Measurements from ENCODE around the gene KIAA1217. TPM values are rescaled to one million over a fixed set of nuclear protein-coding genes. Genes with fewer than 3 reads are reported as not detected.

KIAA1217 gene
- total RNA-seq, 3 donors from 2014 or later (not counting 1 experiment from before 2014, with no cell fraction given): not detected

- no peaks in the 10 kb centered on the region for H3K36me3 ChIP-seq (ENCODE audit: control insufficient read depth, insufficient read depth, low read length)
- 94% methylated on average over 3 of the region's 3 CpGs for WGBS (ENCODE audit: insufficient coverage)
- no peaks in the 10 kb centered on the region for H3K9me3 ChIP-seq (ENCODE audit: control insufficient read depth, insufficient read depth, low read length)
- Mint-ChIP-seq H3K27ac (no peak overlapping the region), H3K27me3 (ENCODE audit: low read depth in 2 of 2) (no peaks in the 10 kb centered on the region), H3K4me3 (no peak overlapping the region), H3K9me3 (peaks cover 0 to 2% of the 10 kb centered on the region in 2 donors), H3K36me3 (no peaks in the 10 kb centered on the region), H3K4me1 (no peaks in the 10 kb centered on the region)
- no peak overlapping the region for H3K4me3 ChIP-seq (ENCODE audit: low read length)
- intact Hi-C loops (cut with micrococcal nuclease): no loop called here
- H3K27ac ChIP-seq (ENCODE audit: low read length): no peak overlapping the region
- no peak for TF ChIP-seq CTCF (IDR thresholded peaks at IDR 0.05)
- ATAC-seq (no peak), DNase-seq (no peak)
- no peaks in the 10 kb centered on the region for H3K4me1 ChIP-seq (ENCODE audit: control insufficient read depth, insufficient read depth, low read length)
- H3K27me3 ChIP-seq (ENCODE audit: control insufficient read depth, insufficient read depth, low read length): no peaks in the 10 kb centered on the region
Measured at GRCh38 chr10:24404567-24404966, 195.6 kb downstream of the KIAA1217 start.

DNA sequence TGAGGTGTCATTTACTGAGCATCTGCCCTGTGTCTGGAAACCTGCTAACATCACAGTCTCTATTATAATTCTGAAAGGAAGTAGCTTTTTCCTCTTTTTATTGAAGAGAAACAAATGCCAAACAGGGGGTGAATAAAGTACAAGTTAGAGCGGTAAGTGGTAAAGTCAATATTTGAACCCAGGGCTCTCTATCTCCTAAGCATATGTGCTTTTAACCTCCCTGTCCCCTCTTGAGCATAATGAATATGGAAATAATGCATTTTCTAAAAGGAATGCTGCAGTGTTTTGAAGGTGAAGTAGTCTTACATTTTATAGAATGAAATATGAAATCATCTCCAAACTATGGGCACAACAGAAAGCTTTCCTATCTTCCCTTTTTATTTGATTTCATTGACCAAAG, 196.7 kb downstream of the KIAA1217 start:
- no peak overlapping the region for H3K27ac ChIP-seq (ENCODE audit: low read length)
- no peaks in the 10 kb centered on the region for H3K27me3 ChIP-seq (ENCODE audit: control insufficient read depth, insufficient read depth, low read length)
- H3K27me3 Mint-ChIP-seq (ENCODE audit: low read depth in 2 of 2): no peaks in the 10 kb centered on the region
- no peaks in the 10 kb centered on the region for H3K4me1 ChIP-seq (ENCODE audit: control insufficient read depth, insufficient read depth, low read length)
- no peak overlapping the region for H3K4me3 Mint-ChIP-seq
- no peaks in the 10 kb centered on the region for H3K4me1 Mint-ChIP-seq
- no peaks in the 10 kb centered on the region for H3K9me3 ChIP-seq (ENCODE audit: control insufficient read depth, insufficient read depth, low read length)
- H3K36me3 Mint-ChIP-seq: no peaks in the 10 kb centered on the region
- no peaks in the 10 kb centered on the region for H3K36me3 ChIP-seq (ENCODE audit: control insufficient read depth, insufficient read depth, low read length)
- intact Hi-C loops (cut with micrococcal nuclease): no loop called here
- H3K4me3 ChIP-seq (ENCODE audit: low read length): no peak overlapping the region
- peaks cover 0 to 2% of the 10 kb centered on the region in 2 donors for H3K9me3 Mint-ChIP-seq
- WGBS (ENCODE audit: insufficient coverage): no CpG with 5 or more reads among the region's 1 CpG
- ATAC-seq: no peak
- no peak for TF ChIP-seq CTCF (IDR thresholded peaks at IDR 0.05)
- DNase-seq: no peak
- no peak overlapping the region for H3K27ac Mint-ChIP-seq

- Histone ChIP-seq H3K9me3 (ENCODE audit: control insufficient read depth, insufficient read depth, low read length) (no peaks in the 10 kb centered on the region), H3K27ac (ENCODE audit: low read length) (no peak overlapping the region), H3K27me3 (ENCODE audit: control insufficient read depth, insufficient read depth, low read length) (no peaks in the 10 kb centered on the region), H3K4me1 (ENCODE audit: control insufficient read depth, insufficient read depth, low read length) (no peaks in the 10 kb centered on the region), H3K36me3 (ENCODE audit: control insufficient read depth, insufficient read depth, low read length) (no peaks in the 10 kb centered on the region), H3K4me3 (ENCODE audit: low read length) (no peak overlapping the region)
- no peak for TF ChIP-seq CTCF (IDR thresholded peaks at IDR 0.05)
- no peaks in the 10 kb centered on the region for H3K4me1 Mint-ChIP-seq
- peaks cover 0 to 4% of the 10 kb centered on the region in 2 donors for H3K9me3 Mint-ChIP-seq
- H3K27ac Mint-ChIP-seq: no peak overlapping the region
- ATAC-seq (no peak), DNase-seq (no peak)
- intact Hi-C loops (cut with micrococcal nuclease): no loop called here
- H3K27me3 Mint-ChIP-seq (ENCODE audit: low read depth in 2 of 2): no peaks in the 10 kb centered on the region
- 90% methylated on average over 12 of the region's 12 CpGs for WGBS (ENCODE audit: insufficient coverage)
- H3K36me3 Mint-ChIP-seq: no peaks in the 10 kb centered on the region
- no peak overlapping the region for H3K4me3 Mint-ChIP-seq
Measured at GRCh38 chr10:24406809-24407483, 198.0 kb downstream of the KIAA1217 start.

DNA sequence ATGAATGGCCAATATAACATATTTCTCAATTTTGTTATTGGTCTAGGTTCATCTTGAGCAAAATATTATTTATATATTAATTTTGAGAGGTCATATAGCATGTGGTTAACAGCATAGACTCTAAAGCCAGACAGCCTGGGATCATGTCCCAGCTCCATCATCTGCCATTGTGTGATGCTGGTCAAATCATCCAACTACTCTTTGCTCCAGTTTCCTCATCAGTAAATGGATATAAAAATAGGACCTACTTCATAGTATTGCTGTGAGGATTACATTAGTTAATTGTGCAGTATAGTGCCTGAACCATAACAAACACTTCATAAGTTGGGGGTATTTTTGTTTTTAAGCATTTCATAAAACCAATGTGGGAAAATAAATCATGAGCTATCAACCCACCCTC, 199.0 kb downstream of the KIAA1217 start:
- TF ChIP-seq CTCF (IDR thresholded peaks at IDR 0.05): no peak
- DNase-seq (no peak), ATAC-seq (no peak)
- Histone ChIP-seq H3K27ac (ENCODE audit: low read length) (no peak overlapping the region), H3K27me3 (ENCODE audit: control insufficient read depth, insufficient read depth, low read length) (no peaks in the 10 kb centered on the region), H3K4me1 (ENCODE audit: control insufficient read depth, insufficient read depth, low read length) (no peaks in the 10 kb centered on the region), H3K4me3 (ENCODE audit: low read length) (no peak overlapping the region), H3K36me3 (ENCODE audit: control insufficient read depth, insufficient read depth, low read length) (no peaks in the 10 kb centered on the region), H3K9me3 (ENCODE audit: control insufficient read depth, insufficient read depth, low read length) (peaks cover 6% of the 10 kb centered on the region)
- Mint-ChIP-seq H3K27ac (no peak overlapping the region), H3K36me3 (no peaks in the 10 kb centered on the region), H3K4me3 (no peak overlapping the region), H3K27me3 (ENCODE audit: low read depth in 2 of 2) (no peaks in the 10 kb centered on the region), H3K4me1 (no peaks in the 10 kb centered on the region), H3K9me3 (peaks cover 0 to 4% of the 10 kb centered on the region in 2 donors)
- intact Hi-C loops (cut with micrococcal nuclease): no loop called here
